Measurements from ENCODE around the gene ANGPTL4.

- TF ChIP-seq CTCF (IDR thresholded peaks at IDR 0.05 in 8 of 11, conservative IDR thresholded peaks at IDR 0.05 in 3 of 11) = no peak
- no peak for TF ChIP-seq POLR2AphosphoS5 (IDR thresholded peaks at IDR 0.05)
Observed at GRCh38 chr19:8319807-8320520, 44.0 kb upstream of the ANGPTL4 start.
